ENCODE data around the gene EPN2. TPM values are rescaled to one million over a fixed set of nuclear protein-coding genes. Genes with fewer than 3 reads are reported as not detected.

Gene EPN2
- polyA plus RNA-seq, 1 donor (not counting 4 experiments of a cell fraction or from before 2014, with no cell fraction given) = 30.2 TPM

DNA sequence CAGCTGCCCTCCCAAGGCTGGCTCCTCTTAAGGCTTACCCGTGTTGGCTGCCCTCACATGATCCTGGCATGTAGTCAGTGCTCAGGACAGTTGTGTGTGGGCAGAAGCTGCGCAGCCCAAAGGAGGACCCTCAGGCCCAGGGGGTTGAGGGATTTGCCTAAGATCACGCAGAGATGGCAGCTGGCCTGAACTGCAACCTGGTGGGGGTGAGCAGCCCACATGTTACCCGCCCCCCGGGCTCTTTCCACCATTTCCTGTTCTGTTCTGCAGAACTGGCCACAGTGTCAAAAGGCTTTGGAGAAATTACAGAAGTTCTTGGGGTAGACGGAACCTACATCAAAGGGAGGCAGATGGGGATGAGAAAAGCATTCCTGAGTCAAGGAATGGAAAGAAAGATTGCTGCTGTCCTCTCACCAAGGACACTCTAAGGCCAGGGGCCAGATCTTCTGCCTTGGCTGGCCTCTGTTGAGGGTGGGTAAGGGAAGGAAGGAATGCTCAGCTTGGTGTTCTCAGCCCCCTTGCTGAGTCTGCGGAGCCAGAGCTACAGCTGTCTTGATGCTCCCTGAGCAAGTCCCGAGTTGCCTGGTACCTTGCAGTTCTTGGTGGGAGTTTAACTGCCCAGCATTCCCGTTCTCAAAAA, 53.0 kb downstream of the EPN2 start:
- Histone ChIP-seq H3K9me3 (ENCODE audit: control insufficient read depth, low read depth, low read length) (no peaks in the 10 kb centered on the region), H3K4me2 (ENCODE audit: control insufficient read depth, extremely low read depth, insufficient read depth, low read depth, low read length) (no peak overlapping the region), H3K9me1 (ENCODE audit: control insufficient read depth, extremely low read depth, insufficient read depth, low read length) (no peaks in the 10 kb centered on the region), H2AFZ (ENCODE audit: control insufficient read depth, low read length) (no peak overlapping the region), H3K9ac (ENCODE audit: control insufficient read depth, extremely low read depth, insufficient read depth, low read length) (no peak overlapping the region), H3K27ac (ENCODE audit: control insufficient read depth, insufficient read depth, low read length) (no peak overlapping the region), H3K4me1 (ENCODE audit: control insufficient read depth, extremely low read depth, insufficient read depth, low read length) (peaks cover 10% of the 10 kb centered on the region), H3K36me3 (ENCODE audit: control insufficient read depth in 2 of 2, extremely low read depth in 1 of 2, insufficient read depth in 2 of 2, low read length in 2 of 2) (peaks cover 9 to 12% of the 10 kb centered on the region in 2 experiments), H3K79me2 (ENCODE audit: control insufficient read depth, insufficient read depth, low read length) (peaks cover 2% of the 10 kb centered on the region), H3K4me3 (ENCODE audit: control insufficient read depth in 2 of 3, extremely low read depth in 1 of 3, insufficient read depth in 2 of 3, low read depth in 1 of 3, low read length in 3 of 3) (no peak overlapping the region), H3K27me3 (ENCODE audit: control insufficient read depth, extremely low read depth, insufficient read depth, low read length) (no peaks in the 10 kb centered on the region), H4K20me1 (ENCODE audit: control insufficient read depth, extremely low read depth, insufficient read depth, low read length) (peaks cover 5% of the 10 kb centered on the region)
- TF ChIP-seq CTCF (optimal IDR thresholded peaks at IDR 0.05 in 1 of 3, IDR thresholded peaks at IDR 0.05 in 1 of 3, conservative IDR thresholded peaks at IDR 0.05 in 1 of 3; ENCODE audit: extremely low read depth in 1 of 3, insufficient read depth in 2 of 3, low read length in 3 of 3) (no peak), EZH2 (IDR thresholded peaks at IDR 0.05; ENCODE audit: low read length) (no peak)
- FAIRE-seq (no peak), DNase-seq (ENCODE audit: low read depth, low spot score) (no peak)
- dilution Hi-C loops (cut with MboI; ENCODE audit: extremely low pct_ligation_motif_present, low sequenced_read_pairs) = no loop called here

DNA sequence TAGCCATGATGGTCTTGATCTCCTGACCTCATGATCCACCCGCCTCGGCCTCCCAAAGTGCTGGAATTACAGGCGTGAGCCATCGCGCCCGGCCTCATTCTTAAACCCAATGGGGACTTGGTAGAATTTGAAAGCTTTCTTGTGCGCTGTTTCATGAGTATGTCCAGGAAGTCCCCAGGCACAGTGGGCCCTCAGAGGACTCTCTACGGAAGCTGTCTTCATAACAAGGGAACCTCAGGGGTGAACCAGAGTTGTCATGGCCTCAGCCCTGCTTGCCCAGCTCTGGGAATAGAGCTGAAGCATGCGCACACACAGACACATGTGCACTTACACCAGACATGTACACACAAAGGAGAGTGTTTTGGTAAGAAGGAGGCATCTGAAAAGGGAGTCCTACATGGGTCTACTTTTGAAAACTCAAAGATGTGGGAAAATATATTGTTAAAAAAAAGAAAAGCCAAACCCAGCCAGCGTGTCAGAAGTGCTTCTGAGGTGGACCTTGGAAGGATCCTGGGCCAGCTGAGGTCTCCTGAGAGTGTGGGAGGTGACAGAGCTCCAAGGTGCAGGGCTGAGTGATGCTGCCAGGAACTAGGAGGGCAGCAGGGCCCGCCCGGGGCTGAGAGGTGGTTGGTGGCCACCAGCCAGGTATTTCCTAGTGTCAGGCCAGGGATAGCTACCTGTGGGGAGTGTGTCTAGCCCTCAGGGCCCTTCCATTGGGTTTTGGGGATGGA, 54.6 kb downstream of the EPN2 start:
- no peaks in the 10 kb centered on the region for H3K9me1 ChIP-seq (ENCODE audit: control insufficient read depth, extremely low read depth, insufficient read depth, low read length)
- H3K4me3 ChIP-seq (ENCODE audit: control insufficient read depth in 2 of 3, extremely low read depth in 1 of 3, insufficient read depth in 2 of 3, low read depth in 1 of 3, low read length in 3 of 3) = no peak overlapping the region
- H2AFZ ChIP-seq (ENCODE audit: control insufficient read depth, low read length) = no peak overlapping the region
- H3K27ac ChIP-seq (ENCODE audit: control insufficient read depth, insufficient read depth, low read length) = no peak overlapping the region
- peaks cover 5% of the 10 kb centered on the region for H4K20me1 ChIP-seq (ENCODE audit: control insufficient read depth, extremely low read depth, insufficient read depth, low read length)
- FAIRE-seq (no peak), DNase-seq (ENCODE audit: low read depth, low spot score) (no peak)
- peaks cover 10 to 12% of the 10 kb centered on the region in 2 experiments for H3K36me3 ChIP-seq (ENCODE audit: control insufficient read depth in 2 of 2, extremely low read depth in 1 of 2, insufficient read depth in 2 of 2, low read length in 2 of 2)
- H3K9me3 ChIP-seq (ENCODE audit: control insufficient read depth, low read depth, low read length) = no peaks in the 10 kb centered on the region
- H3K4me1 ChIP-seq (ENCODE audit: control insufficient read depth, extremely low read depth, insufficient read depth, low read length) = peaks cover 10% of the 10 kb centered on the region
- no peak overlapping the region for H3K9ac ChIP-seq (ENCODE audit: control insufficient read depth, extremely low read depth, insufficient read depth, low read length)
- H3K27me3 ChIP-seq (ENCODE audit: control insufficient read depth, extremely low read depth, insufficient read depth, low read length) = no peaks in the 10 kb centered on the region
- TF ChIP-seq EZH2 (IDR thresholded peaks at IDR 0.05; ENCODE audit: low read length) (no peak), CTCF (optimal IDR thresholded peaks at IDR 0.05 in 1 of 3, IDR thresholded peaks at IDR 0.05 in 1 of 3, conservative IDR thresholded peaks at IDR 0.05 in 1 of 3; ENCODE audit: extremely low read depth in 1 of 3, insufficient read depth in 2 of 3, low read length in 3 of 3) (no peak)
- dilution Hi-C loops (cut with MboI; ENCODE audit: extremely low pct_ligation_motif_present, low sequenced_read_pairs) = no loop called here
- H3K79me2 ChIP-seq (ENCODE audit: control insufficient read depth, insufficient read depth, low read length) = no peaks in the 10 kb centered on the region
- no peak overlapping the region for H3K4me2 ChIP-seq (ENCODE audit: control insufficient read depth, extremely low read depth, insufficient read depth, low read depth, low read length)

Data from keratinocyte (primary cell).